GM12864 (cell line): Measurements from ENCODE around the gene KIF4A.

Experiments
- DNase-seq: peaks from one replicate; pipeline ENCODE4 v3.0.0-alpha.2; 2011; ENCODE audit warnings: low read depth
- H3K4me3 ChIP-seq: 2 replicates; pipeline ENCODE4 v1.5.1; 2011; ENCODE audit warnings: mild to moderate bottlenecking, low read depth, low read length, control low read depth
- TF ChIP-seq, protein P1 (sequence below): IDR thresholded peaks from 2 replicates; pipeline ENCODE4 v1.5.1; 2011; ENCODE audit warnings: low read depth, mild to moderate bottlenecking, moderate library complexity, low read length, control low read depth, inconsistent platforms; ENCODE audit errors: missing control alignments

The KIF4A gene

DNA sequence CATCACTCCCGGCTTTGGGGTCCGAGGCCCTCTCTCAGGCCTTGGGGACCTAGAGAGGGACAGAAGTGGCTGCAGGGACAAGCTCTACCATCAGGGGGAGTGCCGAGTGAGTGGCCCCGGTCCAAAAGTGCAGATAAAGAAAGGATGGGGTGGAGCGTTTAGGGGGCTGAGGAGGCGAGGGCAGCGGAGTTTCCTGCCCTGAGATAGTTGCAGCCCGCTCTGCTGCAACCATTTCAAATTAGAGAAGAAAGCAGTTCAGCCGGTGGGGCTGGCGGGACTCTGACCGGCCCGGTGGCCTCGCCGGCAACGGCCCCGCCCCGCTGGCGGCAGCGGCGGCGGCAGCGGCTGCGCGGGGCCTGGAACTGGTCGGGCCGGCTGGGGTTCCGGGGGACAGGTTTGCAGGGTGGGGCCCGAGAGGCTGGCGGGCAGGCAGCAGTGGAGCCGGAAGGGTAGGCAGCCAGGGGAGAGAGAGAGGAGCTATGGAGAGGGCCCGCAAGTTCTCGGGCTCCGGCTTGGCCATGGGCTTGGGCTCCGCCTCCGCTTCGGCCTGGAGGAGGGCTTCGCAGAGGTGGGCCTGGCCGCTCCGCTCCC is 162.3 kb downstream of the KIF4A start:
- TF ChIP-seq, protein P1, sequence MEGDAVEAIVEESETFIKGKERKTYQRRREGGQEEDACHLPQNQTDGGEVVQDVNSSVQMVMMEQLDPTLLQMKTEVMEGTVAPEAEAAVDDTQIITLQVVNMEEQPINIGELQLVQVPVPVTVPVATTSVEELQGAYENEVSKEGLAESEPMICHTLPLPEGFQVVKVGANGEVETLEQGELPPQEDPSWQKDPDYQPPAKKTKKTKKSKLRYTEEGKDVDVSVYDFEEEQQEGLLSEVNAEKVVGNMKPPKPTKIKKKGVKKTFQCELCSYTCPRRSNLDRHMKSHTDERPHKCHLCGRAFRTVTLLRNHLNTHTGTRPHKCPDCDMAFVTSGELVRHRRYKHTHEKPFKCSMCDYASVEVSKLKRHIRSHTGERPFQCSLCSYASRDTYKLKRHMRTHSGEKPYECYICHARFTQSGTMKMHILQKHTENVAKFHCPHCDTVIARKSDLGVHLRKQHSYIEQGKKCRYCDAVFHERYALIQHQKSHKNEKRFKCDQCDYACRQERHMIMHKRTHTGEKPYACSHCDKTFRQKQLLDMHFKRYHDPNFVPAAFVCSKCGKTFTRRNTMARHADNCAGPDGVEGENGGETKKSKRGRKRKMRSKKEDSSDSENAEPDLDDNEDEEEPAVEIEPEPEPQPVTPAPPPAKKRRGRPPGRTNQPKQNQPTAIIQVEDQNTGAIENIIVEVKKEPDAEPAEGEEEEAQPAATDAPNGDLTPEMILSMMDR, result peak; percentile 72
- H3K4me3 ChIP-seq, result peak overlapping the region; percentile 29
- DNase-seq, result no peak

DNA sequence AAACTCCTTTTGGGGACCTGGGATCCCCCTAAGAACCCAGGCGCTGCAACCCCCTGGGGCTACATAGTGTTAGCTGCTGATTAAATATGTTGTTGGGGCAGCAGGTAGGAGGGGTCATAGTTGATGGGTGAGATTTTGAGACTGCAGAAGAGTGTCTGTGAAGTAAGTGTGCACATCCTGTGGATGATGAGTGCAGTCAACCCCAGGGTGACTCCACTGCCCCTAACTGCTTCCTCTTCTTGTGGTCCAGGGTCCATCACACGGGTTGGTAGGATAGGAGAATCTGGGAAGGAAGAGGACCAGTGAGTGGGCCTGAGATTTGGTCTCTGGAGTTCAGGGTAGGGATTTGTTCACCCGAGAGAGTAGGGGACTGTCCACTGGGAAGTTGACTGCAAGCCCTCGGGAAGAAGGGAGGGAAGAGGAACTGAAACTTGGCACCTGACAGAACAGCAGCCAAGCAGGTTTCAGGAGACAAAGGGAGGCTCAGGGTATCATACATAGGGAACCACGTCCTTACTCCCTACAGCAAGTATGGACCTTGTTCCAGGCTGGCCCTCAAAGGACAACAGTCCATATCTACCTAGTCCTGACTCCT is 163.2 kb downstream of the KIF4A start:
- no peak overlapping the region for H3K4me3 ChIP-seq
- no peak for DNase-seq

DNA sequence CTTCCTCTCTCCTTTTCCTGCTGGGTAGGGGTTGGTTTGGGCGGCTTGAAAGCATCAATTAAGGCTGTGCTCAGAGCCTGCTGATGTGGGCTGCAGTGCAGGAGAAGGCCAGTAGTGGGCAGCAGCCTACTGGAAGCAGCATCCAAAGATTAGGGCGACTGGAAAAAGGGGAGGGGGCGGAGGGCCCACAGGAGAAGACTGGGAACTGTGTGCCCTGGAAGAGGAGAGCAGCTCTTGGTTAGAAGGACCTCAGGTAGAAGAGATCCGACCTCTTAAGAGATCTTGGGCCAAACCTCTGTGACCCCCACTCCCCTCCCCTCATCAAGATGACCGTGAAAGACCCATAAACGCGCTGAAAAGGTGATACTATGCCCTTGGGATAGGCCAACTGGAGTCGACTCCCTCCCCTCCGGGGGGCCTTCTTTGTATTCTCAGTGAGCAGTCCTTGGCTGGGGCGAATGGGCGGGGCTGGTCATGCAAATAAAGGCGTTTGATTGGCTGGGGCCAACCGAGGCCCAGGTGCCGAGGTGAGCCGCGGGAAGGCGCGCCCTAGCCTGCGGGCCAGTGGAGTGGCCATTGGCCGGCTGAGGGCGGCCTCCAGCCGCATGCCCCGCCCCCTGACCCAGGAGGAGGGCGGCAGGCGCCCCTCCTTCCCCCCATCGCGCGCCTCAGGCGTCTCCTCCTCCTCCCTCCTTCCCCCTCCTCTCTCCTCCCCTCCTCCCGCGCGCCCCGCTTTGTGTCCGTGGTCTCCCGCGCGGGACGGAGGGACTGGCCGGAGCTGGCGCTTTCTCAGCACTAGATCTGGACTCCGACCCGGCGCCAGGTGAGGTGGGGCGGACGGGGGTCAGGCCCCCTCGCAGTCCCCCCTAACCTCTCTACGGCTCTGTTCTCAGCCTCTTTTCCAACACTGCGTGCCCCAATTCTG is 164.8 kb downstream of the KIF4A start:
- H3K4me3 ChIP-seq, result peak overlapping the region; percentile 57
- TF ChIP-seq, protein P1, result peak; percentile 88
- DNase-seq, result no peak

More for the DNA sequence above, 163.2 kb downstream of the KIF4A start:
- TF ChIP-seq, protein P1, result no peak

DNA sequence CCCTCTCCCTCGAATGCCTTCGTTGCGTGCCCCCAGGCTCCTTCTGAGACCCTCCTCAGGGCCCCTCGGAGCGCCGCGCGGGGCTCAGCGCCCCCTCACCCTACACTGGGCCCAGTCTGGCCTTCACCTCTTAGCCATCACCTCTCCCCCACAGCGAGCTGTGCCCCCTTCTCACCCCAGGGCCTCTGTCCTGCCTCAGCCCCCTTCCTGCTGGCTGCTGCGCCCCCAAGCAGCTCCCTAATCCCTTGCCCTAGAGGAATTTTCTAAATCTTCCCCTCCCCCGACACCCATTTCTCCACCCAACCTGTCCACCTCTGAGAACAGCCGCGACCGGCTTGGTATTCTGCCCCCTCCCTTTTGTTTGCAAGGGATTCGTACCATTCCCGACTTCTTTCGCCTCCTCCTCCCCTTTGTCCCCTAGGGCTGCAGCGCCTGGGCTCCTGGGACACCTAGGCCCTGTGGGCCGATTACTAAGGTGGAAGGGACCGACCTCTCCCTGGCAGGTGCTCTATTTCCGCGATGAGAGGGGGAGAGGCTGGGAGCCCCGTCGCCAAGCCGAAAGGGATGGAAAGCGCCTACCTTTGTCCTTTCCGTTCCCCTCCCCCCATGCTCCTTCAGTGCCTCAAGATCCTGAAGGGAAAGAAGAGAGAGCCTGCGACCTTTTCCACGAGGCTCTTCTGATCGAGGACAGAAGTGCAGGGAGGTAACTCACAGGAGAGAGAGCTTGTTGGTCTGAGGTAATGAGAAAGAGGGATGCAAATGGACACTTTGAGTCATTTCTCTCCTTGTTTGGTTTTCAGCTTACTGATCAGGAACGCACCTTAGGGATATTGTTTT is 165.7 kb downstream of the KIF4A start:
- TF ChIP-seq, protein P1, result no peak
- no peak for DNase-seq
- peak overlapping the region; percentile 57 for H3K4me3 ChIP-seq

DNA sequence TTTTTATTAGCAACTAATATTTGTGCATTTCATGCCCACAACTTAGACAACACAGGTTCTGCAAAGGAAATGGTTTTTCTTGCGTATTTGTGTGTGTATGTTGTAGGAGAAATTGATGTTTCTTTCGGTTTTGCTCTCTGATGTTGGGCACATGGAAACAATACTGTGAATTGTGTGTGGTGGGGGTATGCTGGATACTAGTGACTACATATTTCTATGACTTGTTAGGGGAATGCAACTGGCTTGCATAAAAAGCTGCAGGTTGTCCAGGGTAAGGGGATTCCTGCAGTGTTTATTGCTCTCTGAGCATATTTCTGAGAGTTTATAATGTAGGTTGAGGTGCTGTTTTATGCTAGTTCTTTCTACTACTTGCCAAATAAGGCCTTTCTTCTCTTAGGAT is 166.4 kb downstream of the KIF4A start:
- peak overlapping the region; percentile 57; the same call in 1 of the 2 replicates for H3K4me3 ChIP-seq
- no peak for DNase-seq
- TF ChIP-seq, protein P1, result no peak

DNA sequence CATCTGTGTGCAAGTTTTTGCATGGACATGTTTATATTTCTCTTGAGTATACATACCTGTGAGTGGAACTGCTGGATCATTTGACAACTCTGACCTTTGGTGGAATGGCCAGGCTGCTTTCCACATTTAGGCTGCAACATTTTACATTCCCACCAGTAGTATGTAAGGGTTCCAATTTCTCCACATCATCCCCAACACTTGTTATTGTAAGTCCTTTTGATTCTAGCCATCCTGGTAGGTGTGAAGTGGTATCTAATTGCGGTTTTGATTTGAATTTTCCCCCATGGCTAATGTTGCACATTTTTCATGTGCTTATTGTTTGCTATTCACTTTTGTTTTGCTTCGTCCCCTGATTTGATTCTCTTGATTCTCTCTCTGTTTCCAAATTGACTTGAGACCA is 171.1 kb downstream of the KIF4A start:
- no peak for DNase-seq
- no peak overlapping the region for H3K4me3 ChIP-seq
- TF ChIP-seq, protein P1, result no peak
